IMR-90 (cell line): Measurements from ENCODE around the gene SIM1. TPM values are rescaled to one million over a fixed set of nuclear protein-coding genes. Genes with fewer than 3 reads are reported as not detected.

Experiments
- ATAC-seq: fragments of 200-7000 bp; cut with Tn5 transposase; 2 replicates; pipeline ENCODE4 v1.9.1; 2020; ENCODE audit warnings: low read depth, mild to moderate bottlenecking, moderate library complexity
- BruUV-seq: library from RNA; stranded (reverse); fragments of 400-500 nt; replicated peaks from 2 replicates; lab custom pipeline; 2021; lab: Mats Ljungman, UMichigan
- CTCF ChIA-PET: fragments of 300-600 bp; formaldehyde crosslinking; extraction: SDS; loops from one replicate; lab custom pipeline; 2021; ENCODE audit warnings: antibody characterized with exemption; lab: Yijun Ruan, JAX
- POLR2A ChIA-PET: fragments of 300-600 bp; sonication (Branson Sonifier 250); formaldehyde crosslinking; loops from one replicate; lab custom pipeline; 2022; ENCODE audit warnings: antibody characterized with exemption; ENCODE audit not compliant: unreplicated experiment; lab: Charles Lee
- DNase-seq: peaks from one replicate; pipeline ENCODE4 v3.0.0; 2013
- H2AFZ ChIP-seq: replicated peaks from 2 replicates; pipeline ENCODE3; 2013; ENCODE audit warnings: low read length, mild to moderate bottlenecking; ENCODE audit not compliant: poor library complexity
- H2AK5ac ChIP-seq: 2 replicates; pipeline ENCODE4 v1.6.1; 2013; ENCODE audit warnings: low read depth, low read length, inconsistent platforms
- H2AK9ac ChIP-seq: replicated peaks from 2 replicates; pipeline ENCODE3; 2013; ENCODE audit warnings: mild to moderate bottlenecking, low read depth, low read length, moderate library complexity; ENCODE audit not compliant: poor library complexity
- H2BK120ac ChIP-seq: 2 replicates; pipeline ENCODE4 v1.6.1; 2013; ENCODE audit warnings: low read depth, low read length, inconsistent platforms
- H2BK15ac ChIP-seq: 3 replicates; pipeline ENCODE4 v1.6.1; 2013; ENCODE audit warnings: low read depth, low read length, inconsistent platforms
- H2BK20ac ChIP-seq: 2 replicates; pipeline ENCODE4 v1.6.1; 2013; ENCODE audit warnings: low read depth, mild to moderate bottlenecking, inconsistent platforms, low read length, moderate library complexity
- H2BK5ac ChIP-seq: 2 replicates; pipeline ENCODE4 v1.6.1; 2013; ENCODE audit warnings: mild to moderate bottlenecking, low read depth, low read length, inconsistent platforms; ENCODE audit not compliant: poor library complexity, severe bottlenecking
- H3K14ac ChIP-seq: replicated peaks from 2 replicates; pipeline ENCODE4 v1.6.1; 2013; ENCODE audit warnings: low read depth, low read length, inconsistent platforms
- H3K18ac ChIP-seq: 2 replicates; pipeline ENCODE4 v1.6.1; 2013; ENCODE audit warnings: low read depth, low read length, control low read depth
- H3K23ac ChIP-seq: 2 replicates; pipeline ENCODE4 v1.6.1; 2013; ENCODE audit warnings: low read depth, low read length, inconsistent platforms
- H3K27ac ChIP-seq: 2 replicates; pipeline ENCODE4 v1.5.1; 2013; ENCODE audit warnings: mild to moderate bottlenecking, control low read depth, low read length; ENCODE audit not compliant: insufficient read depth
- H3K27me3 ChIP-seq: 2 replicates; pipeline ENCODE4 v1.6.1; 2013; ENCODE audit warnings: low read length; ENCODE audit not compliant: control insufficient read depth, insufficient read depth
- H3K36me3 ChIP-seq: 2 replicates; pipeline ENCODE4 v1.6.1; 2013; ENCODE audit warnings: low read length, mixed read lengths; ENCODE audit not compliant: control insufficient read depth, insufficient read depth
- H3K4ac ChIP-seq: 2 replicates; pipeline ENCODE4 v1.6.1; 2013; ENCODE audit warnings: low read depth, low read length, inconsistent platforms
- H3K4me1 ChIP-seq: 2 replicates; pipeline ENCODE4 v1.6.1; 2013; ENCODE audit warnings: low read length, mixed read lengths; ENCODE audit not compliant: control insufficient read depth, insufficient read depth
- H3K4me2 ChIP-seq: 2 replicates; pipeline ENCODE4 v1.6.1; 2013; ENCODE audit warnings: low read depth, mild to moderate bottlenecking, control low read depth, low read length, moderate library complexity
- H3K4me3 ChIP-seq: 2 replicates; pipeline ENCODE4 v1.5.1; 2013; ENCODE audit warnings: low read depth, mild to moderate bottlenecking, control low read depth, low read length, moderate library complexity; ENCODE audit not compliant: insufficient read depth
- H3K56ac ChIP-seq: 2 replicates; pipeline ENCODE4 v1.6.1; 2013; ENCODE audit warnings: low read length, inconsistent platforms; ENCODE audit not compliant: insufficient read depth; ENCODE audit errors: extremely low read depth
- H3K79me1 ChIP-seq, 2 experiments: 2 replicates each; pipeline ENCODE4 v1.6.1; 2013; ENCODE audit warnings: low read length in 2 of 2, inconsistent platforms in 1 of 2, low read depth in 1 of 2
- H3K9ac ChIP-seq: 2 replicates; pipeline ENCODE4 v1.6.1; 2013; ENCODE audit warnings: low read depth, low read length, control low read depth
- H3K9me1 ChIP-seq: 2 replicates; pipeline ENCODE4 v1.6.1; 2013; ENCODE audit warnings: low read length, inconsistent platforms; ENCODE audit not compliant: insufficient read depth
- H3K9me3 ChIP-seq: 2 replicates; pipeline ENCODE4 v1.6.1; 2013; ENCODE audit warnings: low read length; ENCODE audit not compliant: control insufficient read depth, insufficient read depth
- H4K20me1 ChIP-seq: 2 replicates; pipeline ENCODE4 v1.6.1; 2013; ENCODE audit warnings: low read length, inconsistent platforms; ENCODE audit not compliant: insufficient read depth
- H4K5ac ChIP-seq: 2 replicates; pipeline ENCODE4 v1.6.1; 2013; ENCODE audit warnings: mild to moderate bottlenecking, low read depth, low read length, control low read depth
- H4K8ac ChIP-seq, 2 experiments: 2 replicates each; pipeline ENCODE4 v1.6.1; 2013; ENCODE audit warnings: low read depth in 2 of 2, low read length in 2 of 2, control low read depth in 1 of 2, inconsistent platforms in 1 of 2
- H4K91ac ChIP-seq: 2 replicates; pipeline ENCODE4 v1.6.1; 2013; ENCODE audit warnings: low read depth, low read length, inconsistent platforms; ENCODE audit not compliant: insufficient read depth
- CHD1 ChIP-seq: IDR thresholded peaks from 2 replicates; pipeline ENCODE4 v1.6.1; 2012; ENCODE audit warnings: low read depth, low read length, improper control_type of control experiment
- WGBS, 2 experiments: methylation state at CpG; one replicate each; pipeline versions ENCODE4 v1.1.5 to v1.1.7; 2013; ENCODE audit warnings: missing lambda C conversion rate in 2 of 2; ENCODE audit not compliant: insufficient read length in 1 of 2; ENCODE audit errors: extremely low coverage in 2 of 2; 5-methylcytosine and 5-hydroxymethylcytosine counted together
- dilution Hi-C: fragments of 300-500 bp; cut with HindIII; formaldehyde crosslinking; loops from one replicate; pipeline ENCODE4 v1.14.3; 2018; ENCODE audit warnings: low sequenced_read_pairs; ENCODE audit not compliant: unreplicated experiment
- in situ Hi-C: fragments of 300-500 bp; cut with MboI; formaldehyde crosslinking; loops from 3 replicates; pipeline ENCODE4 v1.14.3; 2019; ENCODE audit warnings: low sequenced_read_pairs, inconsistent platforms, mixed read lengths
- intact Hi-C: fragments of 100-400 bp; cut with micrococcal nuclease; formaldehyde crosslinking; loops from 2 replicates; pipeline ENCODE4 v1.10.0; 2022
- polyA plus RNA-seq, 3 experiments: library from polyadenylated mRNA; depleted of rRNA; stranded (reverse); fragments of >200 nt; gene quantifications; 2 replicates each; pipeline ENCODE4 v1.2.3, GENCODE V29; 2012; ENCODE audit warnings: low replicate concordance in 1 of 3
- total RNA-seq: library from RNA; depleted of rRNA; stranded (reverse); fragments of >200 nt; gene quantifications from 2 replicates; pipeline ENCODE4 v1.2.3, GENCODE V29; 2012

SIM1 gene
- total and polyA plus RNA-seq, 2 of the 4 experiments (the other 2 are of a cell fraction), result not detected

DNA sequence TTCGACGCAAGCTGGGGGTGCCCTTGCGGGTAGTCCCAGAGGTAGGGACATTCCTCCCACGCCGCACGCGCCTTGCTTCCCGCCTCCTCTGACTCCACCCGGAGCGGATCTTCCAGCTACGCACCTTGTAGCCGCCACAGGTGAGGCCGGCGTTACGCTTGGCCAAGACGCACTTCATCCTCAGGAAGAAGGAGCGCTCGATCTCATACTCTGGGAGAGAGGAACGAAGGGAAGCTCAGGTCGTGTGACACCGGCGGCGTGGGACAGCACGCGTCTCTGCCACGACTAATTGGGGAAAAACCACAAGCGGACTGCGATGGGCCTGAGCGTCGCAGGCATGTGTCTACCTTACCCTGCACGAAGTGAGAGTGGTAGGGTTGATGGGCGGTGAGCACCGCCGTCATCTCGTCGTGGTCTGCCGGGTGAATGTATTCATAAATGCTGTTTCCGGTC lies 15.5 kb downstream of the SIM1 start:
- Histone ChIP-seq H3K23ac (peak overlapping the region; percentile 28; the same call in 1 of the 2 replicates), H4K5ac (no peak overlapping the region), H3K9me3 (peaks cover 28% of the 10 kb centered on the region), H2AK9ac (no peak overlapping the region), H4K8ac (no peak overlapping the region), H3K9me1 (peaks cover 2% of the 10 kb centered on the region; the same call in 1 of the 2 replicates), H2BK15ac (no peak overlapping the region), H3K4me3 (no peak overlapping the region), H2BK5ac (no peak overlapping the region), H3K27ac (no peak overlapping the region), H3K14ac (no peak overlapping the region), H2BK120ac (no peak overlapping the region), H3K4ac (no peak overlapping the region), H2AFZ (peak overlapping the region; percentile 45), H3K79me1 (no peaks in the 10 kb centered on the region), H3K56ac (no peak overlapping the region), H3K4me2 (no peak overlapping the region), H3K9ac (no peak overlapping the region), H3K4me1 (peaks cover 2% of the 10 kb centered on the region; the same call in 1 of the 2 replicates), H2BK20ac (no peak overlapping the region), H4K91ac (no peak overlapping the region), H3K27me3 (peaks cover 95% of the 10 kb centered on the region), H3K36me3 (no peaks in the 10 kb centered on the region), H2AK5ac (no peak overlapping the region), H3K18ac (no peak overlapping the region), H4K20me1 (peaks cover 12% of the 10 kb centered on the region)
- intact Hi-C loops, result loop anchor here (5.0 kb wide), 1 partner anchor 222 kb away; no protein-coding TSS in a partner anchor
- ChIA-PET CTCF (interaction anchor here (1.8 kb wide), 1 partner anchor 11 kb away, joined by 4 read pairs; no protein-coding TSS in a partner anchor), POLR2A (no interaction called here)
- ATAC-seq, result no peak
- BruUV-seq, result no TSS peak
- in situ Hi-C loops, result no loop called here
- WGBS, 2 experiments, result 8% methylated on average over 14 of the region's 38 CpGs; no CpG with 5 or more reads in 1 of the 2 experiments
- no peak for DNase-seq
- TF ChIP-seq CHD1, result no peak
- dilution Hi-C loops, result no loop called here
